HG03025 (cell line): ENCODE data around the gene KIRREL3.
"Not testable (repeated sequence)": the region's sequence is repeated elsewhere in the genome, so short reads cannot be mapped to it uniquely, and the experiment has no call there.

Experiments used
- ATAC-seq: cut with Tn5 transposase; IDR thresholded peaks from one replicate; pipeline ENCODE4 v1.9.1; 2021; ENCODE audit warnings: mild to moderate bottlenecking, moderate library complexity; ENCODE audit not compliant: unreplicated experiment, low FRiP score

KIRREL3 gene

GRCh38 chr11:126959700-126960099 is 40.9 kb downstream of the KIRREL3 start:
- no peak for ATAC-seq

GRCh38 chr11:126956635-126957034 is 43.9 kb downstream of the KIRREL3 start:
- ATAC-seq: no peak

- ATAC-seq: not testable (repeated sequence)
Measured at GRCh38 chr11:126952533-126952932, 48.0 kb downstream of the KIRREL3 start.

- ATAC-seq: no peak
Measured at GRCh38 chr11:126951465-126951864, 49.1 kb downstream of the KIRREL3 start.

- no peak for ATAC-seq
Measured at GRCh38 chr11:126949066-126949891, 51.3 kb downstream of the KIRREL3 start.

GRCh38 chr11:126948563-126948962 is 52.0 kb downstream of the KIRREL3 start:
- ATAC-seq: no peak

GRCh38 chr11:126945319-126945718 is 55.3 kb downstream of the KIRREL3 start:
- ATAC-seq: no peak

GRCh38 chr11:126943316-126943715 is 57.3 kb downstream of the KIRREL3 start:
- no peak for ATAC-seq

GRCh38 chr11:126942146-126942545 is 58.4 kb downstream of the KIRREL3 start:
- no peak for ATAC-seq

- no peak for ATAC-seq
Measured at GRCh38 chr11:126939552-126939951, 61.0 kb downstream of the KIRREL3 start.

- no peak for ATAC-seq
Measured at GRCh38 chr11:126938718-126939117, 61.9 kb downstream of the KIRREL3 start.

GRCh38 chr11:126930091-126930841 is 70.3 kb downstream of the KIRREL3 start:
- no peak for ATAC-seq

GRCh38 chr11:126929179-126930061 is 71.2 kb downstream of the KIRREL3 start:
- ATAC-seq: no peak

- ATAC-seq: no peak
Measured at GRCh38 chr11:126927623-126928022, 72.9 kb downstream of the KIRREL3 start.

- no peak for ATAC-seq
Measured at GRCh38 chr11:126926376-126926791, 74.2 kb downstream of the KIRREL3 start.

- no peak for ATAC-seq
Measured at GRCh38 chr11:126925321-126926093, 75.1 kb downstream of the KIRREL3 start.

GRCh38 chr11:126924376-126925040 is 76.1 kb downstream of the KIRREL3 start:
- ATAC-seq: no peak

- ATAC-seq: no peak
Measured at GRCh38 chr11:126920833-126921232, 79.7 kb downstream of the KIRREL3 start.

GRCh38 chr11:126919147-126919823 is 81.3 kb downstream of the KIRREL3 start:
- peak; percentile 44 for ATAC-seq
